Hepatocyte (in vitro differentiated cells): ENCODE data around the gene SCN9A. TPM values are rescaled to one million over a fixed set of nuclear protein-coding genes. Genes with fewer than 3 reads are reported as not detected.
"Not testable (repeated sequence)": the region's sequence is repeated elsewhere in the genome, so short reads cannot be mapped to it uniquely, and the experiment has no call there.

Experiments used
- DNase-seq: peaks from one replicate; pipeline ENCODE4 v3.0.0-alpha.2; 2016; ENCODE audit warnings: low spot score
- H2AFZ ChIP-seq: fragments of 200-600 bp; sonication (generic); 2 replicates; pipeline ENCODE4 v1.6.0; 2016; ENCODE audit warnings: antibody characterized with exemption, mild to moderate bottlenecking
- H3K27ac ChIP-seq: fragments of 200-600 bp; sonication (generic); 2 replicates; pipeline ENCODE4 v1.5.1; 2016; ENCODE audit warnings: mild to moderate bottlenecking
- H3K27me3 ChIP-seq: fragments of 200-600 bp; sonication (generic); 2 replicates; pipeline ENCODE4 v1.6.1; 2016
- H3K36me3 ChIP-seq: fragments of 200-600 bp; sonication (generic); replicated peaks from 2 replicates; pipeline ENCODE4 v1.5.1; 2016; ENCODE audit warnings: low read depth; ENCODE audit not compliant: insufficient read depth
- H3K4me1 ChIP-seq: fragments of 200-600 bp; sonication (generic); 2 replicates; pipeline ENCODE4 v1.5.1; 2016; ENCODE audit warnings: mild to moderate bottlenecking, moderate library complexity; ENCODE audit not compliant: insufficient read depth
- H3K4me2 ChIP-seq: fragments of 200-600 bp; sonication (generic); 2 replicates; pipeline ENCODE4 v1.6.0; 2016
- H3K4me3 ChIP-seq: fragments of 200-600 bp; sonication (generic); 2 replicates; pipeline ENCODE4 v1.5.1; 2016; ENCODE audit warnings: mild to moderate bottlenecking
- H3K79me2 ChIP-seq: fragments of 200-600 bp; sonication (generic); 2 replicates; pipeline ENCODE4 v1.6.0; 2017; ENCODE audit warnings: mild to moderate bottlenecking
- H3K9me2 ChIP-seq: fragments of 200-600 bp; sonication (generic); replicated peaks from 2 replicates; pipeline ENCODE4 v1.6.0; 2017; ENCODE audit warnings: mild to moderate bottlenecking; ENCODE audit not compliant: insufficient read depth
- H3K9me3 ChIP-seq: fragments of 200-600 bp; sonication (generic); 2 replicates; pipeline ENCODE4 v1.5.1; 2016; ENCODE audit warnings: low read depth, mild to moderate bottlenecking
- H4K20me1 ChIP-seq: fragments of 200-600 bp; sonication (generic); 2 replicates; pipeline ENCODE4 v1.6.0; 2016; ENCODE audit warnings: mild to moderate bottlenecking; ENCODE audit not compliant: insufficient read depth, poor library complexity, severe bottlenecking
- EZH2 ChIP-seq: fragments of 200-600 bp; sonication (generic); IDR thresholded peaks from 2 replicates; pipeline ENCODE4 v1.6.1; 2016; ENCODE audit warnings: antibody characterized with exemption, mild to moderate bottlenecking, borderline replicate concordance
- EZH2phosphoT487 ChIP-seq: fragments of 200-600 bp; sonication (generic); IDR thresholded peaks from one replicate; pipeline ENCODE4 v1.6.1; 2018; ENCODE audit warnings: antibody characterized with exemption, mild to moderate bottlenecking, low read depth, moderate library complexity; ENCODE audit not compliant: unreplicated experiment, severe bottlenecking
- WGBS: methylation state at CpG from one replicate; pipeline ENCODE4 v1.1.6; 2016; ENCODE audit warnings: low lambda C conversion rate; ENCODE audit errors: missing lambda C conversion rate; 5-methylcytosine and 5-hydroxymethylcytosine counted together
- polyA plus RNA-seq: library from polyadenylated mRNA; unstranded; fragments of >200 nt; fragmentation: Nextera tagmentation; extraction: Ambion mirVana; gene quantifications from 2 replicates; pipeline ENCODE4 v1.2.1, GENCODE V29; 2016
- total RNA-seq: library from RNA; depleted of rRNA; stranded (reverse); fragments of >200 nt; gene quantifications from 2 replicates; pipeline ENCODE4 v1.2.3, GENCODE V29; 2014
- TF ChIP-seq, protein P1 (sequence below): fragments of 200-600 bp; sonication (generic); IDR thresholded peaks from 2 replicates; pipeline ENCODE4 v1.5.1; 2016; ENCODE audit warnings: antibody characterized with exemption, mild to moderate bottlenecking; ENCODE audit not compliant: poor library complexity

SCN9A gene
- total and polyA plus RNA-seq, 2 experiments from 2014 or later, result 5.1 to 11.7 TPM

DNA sequence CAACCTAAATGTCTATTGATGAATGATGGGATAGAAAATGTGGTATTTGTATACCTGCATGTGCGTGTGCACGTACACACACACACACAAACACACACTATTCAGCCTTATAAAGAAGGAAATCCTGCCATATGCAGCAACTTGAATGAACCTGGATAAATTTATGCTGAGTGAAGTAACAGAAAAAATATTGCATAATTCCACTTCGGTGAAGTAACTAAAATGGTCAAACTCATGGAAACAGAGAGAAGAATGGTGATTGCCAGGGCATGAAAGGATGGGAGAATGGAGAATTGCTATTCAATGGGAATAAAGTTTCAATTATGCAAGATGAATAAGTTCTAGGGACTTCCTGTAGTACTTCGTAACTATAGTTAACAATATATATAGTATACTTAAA, 152.4 kb downstream of the SCN9A start:
- Histone ChIP-seq H3K79me2 (no peaks in the 10 kb centered on the region), H3K36me3 (no peaks in the 10 kb centered on the region), H3K9me2 (no peaks in the 10 kb centered on the region), H3K4me1 (no peaks in the 10 kb centered on the region), H4K20me1 (no peaks in the 10 kb centered on the region), H3K4me3 (no peak overlapping the region), H3K27ac (no peak overlapping the region), H3K9me3 (no peaks in the 10 kb centered on the region), H3K4me2 (no peak overlapping the region), H3K27me3 (no peaks in the 10 kb centered on the region), H2AFZ (no peak overlapping the region)
- TF ChIP-seq EZH2phosphoT487, result no peak
- TF ChIP-seq EZH2, result no peak
- TF ChIP-seq, protein P1, sequence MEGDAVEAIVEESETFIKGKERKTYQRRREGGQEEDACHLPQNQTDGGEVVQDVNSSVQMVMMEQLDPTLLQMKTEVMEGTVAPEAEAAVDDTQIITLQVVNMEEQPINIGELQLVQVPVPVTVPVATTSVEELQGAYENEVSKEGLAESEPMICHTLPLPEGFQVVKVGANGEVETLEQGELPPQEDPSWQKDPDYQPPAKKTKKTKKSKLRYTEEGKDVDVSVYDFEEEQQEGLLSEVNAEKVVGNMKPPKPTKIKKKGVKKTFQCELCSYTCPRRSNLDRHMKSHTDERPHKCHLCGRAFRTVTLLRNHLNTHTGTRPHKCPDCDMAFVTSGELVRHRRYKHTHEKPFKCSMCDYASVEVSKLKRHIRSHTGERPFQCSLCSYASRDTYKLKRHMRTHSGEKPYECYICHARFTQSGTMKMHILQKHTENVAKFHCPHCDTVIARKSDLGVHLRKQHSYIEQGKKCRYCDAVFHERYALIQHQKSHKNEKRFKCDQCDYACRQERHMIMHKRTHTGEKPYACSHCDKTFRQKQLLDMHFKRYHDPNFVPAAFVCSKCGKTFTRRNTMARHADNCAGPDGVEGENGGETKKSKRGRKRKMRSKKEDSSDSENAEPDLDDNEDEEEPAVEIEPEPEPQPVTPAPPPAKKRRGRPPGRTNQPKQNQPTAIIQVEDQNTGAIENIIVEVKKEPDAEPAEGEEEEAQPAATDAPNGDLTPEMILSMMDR, result no peak
- DNase-seq, result no peak
- 97% methylated on average over 4 of the region's 4 CpGs for WGBS

GRCh38 chr2:166211079-166211478, 164.7 kb downstream of the SCN9A start:
- H2AFZ ChIP-seq, result no peak overlapping the region
- no peaks in the 10 kb centered on the region for H3K79me2 ChIP-seq
- H3K4me1 ChIP-seq, result no peaks in the 10 kb centered on the region
- H3K4me3 ChIP-seq, result no peak overlapping the region
- H3K9me2 ChIP-seq, result no peaks in the 10 kb centered on the region
- DNase-seq, result no peak
- H3K9me3 ChIP-seq, result no peaks in the 10 kb centered on the region
- H3K4me2 ChIP-seq, result no peak overlapping the region
- H3K27ac ChIP-seq, result no peak overlapping the region
- H3K36me3 ChIP-seq, result no peaks in the 10 kb centered on the region
- H3K27me3 ChIP-seq, result no peaks in the 10 kb centered on the region
- H4K20me1 ChIP-seq, result no peaks in the 10 kb centered on the region
- 88% methylated on average over 1 of the region's 1 CpG for WGBS
- TF ChIP-seq, protein P1, result no peak
- TF ChIP-seq EZH2 (no peak), EZH2phosphoT487 (no peak)

DNA sequence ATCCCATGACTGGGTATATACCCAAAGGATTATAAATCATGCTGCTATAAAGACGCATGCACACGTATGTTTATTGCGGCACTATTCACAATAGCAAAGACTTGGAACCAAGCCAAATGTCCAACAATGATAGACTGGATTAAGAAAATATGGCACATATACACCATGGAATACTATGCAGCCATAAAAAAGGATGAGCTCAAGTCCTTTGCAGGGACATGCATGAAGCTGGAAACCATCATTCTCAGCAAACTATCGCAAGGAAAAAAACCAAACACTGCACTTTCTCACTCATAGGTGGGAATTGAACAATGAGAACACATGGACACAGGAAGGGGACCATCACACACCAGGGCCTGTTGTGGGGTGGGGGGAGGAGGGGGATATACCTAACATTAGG, 165.8 kb downstream of the SCN9A start:
- H3K4me3 ChIP-seq, result not testable (repeated sequence)
- WGBS, result 98% methylated on average over 4 of the region's 4 CpGs

DNA sequence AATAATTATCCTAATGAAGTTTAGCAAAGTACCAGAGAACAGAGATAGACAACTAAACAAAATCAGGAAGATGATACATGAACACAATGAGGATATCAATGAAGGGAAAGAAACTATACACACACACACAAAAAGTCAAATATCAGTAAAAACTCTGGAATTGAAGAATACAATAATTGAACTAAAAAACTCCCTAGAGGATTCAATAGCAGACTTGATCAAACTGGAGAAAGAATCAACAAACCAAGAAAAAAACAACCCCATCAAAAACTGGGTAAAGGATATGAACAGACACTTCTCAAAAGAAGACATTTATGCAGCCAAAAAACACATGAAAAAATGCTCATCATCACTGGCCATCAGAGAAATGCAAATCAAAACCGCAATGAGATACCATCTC, 166.4 kb downstream of the SCN9A start:
- H2AFZ ChIP-seq, H3K9me2 ChIP-seq, H3K4me3 ChIP-seq, H3K4me2 ChIP-seq, DNase-seq, H4K20me1 ChIP-seq, H3K27ac ChIP-seq, H3K27me3 ChIP-seq, H3K36me3 ChIP-seq, H3K9me3 ChIP-seq, H3K79me2 ChIP-seq, H3K4me1 ChIP-seq: not testable (repeated sequence)
- no CpG with 5 or more reads among the region's 1 CpG for WGBS

More for the DNA sequence above, 165.8 kb downstream of the SCN9A start:
- H3K27ac ChIP-seq, H4K20me1 ChIP-seq, H3K4me1 ChIP-seq, H3K79me2 ChIP-seq, H3K36me3 ChIP-seq, H3K9me3 ChIP-seq, H3K9me2 ChIP-seq, H3K27me3 ChIP-seq, DNase-seq, H3K4me2 ChIP-seq, H2AFZ ChIP-seq: not testable (repeated sequence)

DNA sequence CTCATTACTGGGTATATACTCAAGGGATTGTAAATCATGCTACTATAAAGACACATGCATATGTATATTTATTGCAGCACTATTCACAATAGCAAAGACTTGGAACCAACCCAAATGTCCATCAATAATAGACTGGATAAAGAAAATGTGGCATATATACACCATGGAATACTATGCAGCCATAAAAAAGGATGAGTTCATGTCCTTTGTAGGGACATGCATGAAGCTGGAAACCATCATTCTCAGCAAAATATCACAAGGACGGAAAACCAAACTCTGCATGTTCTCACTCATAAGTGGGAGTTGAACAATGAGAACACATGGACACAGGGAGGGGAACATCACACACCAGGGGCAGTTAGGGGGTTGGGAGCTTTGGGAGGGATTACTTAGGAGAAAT, 169.6 kb downstream of the SCN9A start:
- not testable (repeated sequence) for H3K4me2 ChIP-seq, DNase-seq, H3K27ac ChIP-seq, H3K79me2 ChIP-seq, H2AFZ ChIP-seq, H4K20me1 ChIP-seq, H3K27me3 ChIP-seq, H3K9me3 ChIP-seq, H3K4me1 ChIP-seq, H3K9me2 ChIP-seq, H3K4me3 ChIP-seq, H3K36me3 ChIP-seq
- 89% methylated on average over 1 of the region's 1 CpG for WGBS
